IMR-90 (cell line): ENCODE results near the gene ZNF747. TPM values are rescaled to one million over a fixed set of nuclear protein-coding genes. Genes with fewer than 3 reads are reported as not detected.
A peak's percentile ranks its signal among the peaks of the same experiment; 100 is the strongest.

Source experiments
- ATAC-seq: fragments of 200-7000 bp; cut with Tn5 transposase; 2 replicates; pipeline ENCODE4 v1.9.1; 2020; ENCODE audit warnings: low read depth, mild to moderate bottlenecking, moderate library complexity
- BruUV-seq: library from RNA; stranded (reverse); fragments of 400-500 nt; replicated peaks from 2 replicates; lab custom pipeline; 2021; lab: Mats Ljungman, UMichigan
- CTCF ChIA-PET: fragments of 300-600 bp; formaldehyde crosslinking; extraction: SDS; loops from one replicate; lab custom pipeline; 2021; ENCODE audit warnings: antibody characterized with exemption; lab: Yijun Ruan, JAX
- POLR2A ChIA-PET: fragments of 300-600 bp; sonication (Branson Sonifier 250); formaldehyde crosslinking; loops from one replicate; lab custom pipeline; 2022; ENCODE audit warnings: antibody characterized with exemption; ENCODE audit not compliant: unreplicated experiment; lab: Charles Lee
- DNase-seq: peaks from one replicate; pipeline ENCODE4 v3.0.0; 2013
- H2AFZ ChIP-seq: replicated peaks from 2 replicates; pipeline ENCODE3; 2013; ENCODE audit warnings: low read length, mild to moderate bottlenecking; ENCODE audit not compliant: poor library complexity
- H2AK5ac ChIP-seq: 2 replicates; pipeline ENCODE4 v1.6.1; 2013; ENCODE audit warnings: low read depth, low read length, inconsistent platforms
- H2AK9ac ChIP-seq: replicated peaks from 2 replicates; pipeline ENCODE3; 2013; ENCODE audit warnings: mild to moderate bottlenecking, low read depth, low read length, moderate library complexity; ENCODE audit not compliant: poor library complexity
- H2BK120ac ChIP-seq: 2 replicates; pipeline ENCODE4 v1.6.1; 2013; ENCODE audit warnings: low read depth, low read length, inconsistent platforms
- H2BK15ac ChIP-seq: 3 replicates; pipeline ENCODE4 v1.6.1; 2013; ENCODE audit warnings: low read depth, low read length, inconsistent platforms
- H2BK20ac ChIP-seq: 2 replicates; pipeline ENCODE4 v1.6.1; 2013; ENCODE audit warnings: low read depth, mild to moderate bottlenecking, inconsistent platforms, low read length, moderate library complexity
- H2BK5ac ChIP-seq: 2 replicates; pipeline ENCODE4 v1.6.1; 2013; ENCODE audit warnings: mild to moderate bottlenecking, low read depth, low read length, inconsistent platforms; ENCODE audit not compliant: poor library complexity, severe bottlenecking
- H3K14ac ChIP-seq: replicated peaks from 2 replicates; pipeline ENCODE4 v1.6.1; 2013; ENCODE audit warnings: low read depth, low read length, inconsistent platforms
- H3K18ac ChIP-seq: 2 replicates; pipeline ENCODE4 v1.6.1; 2013; ENCODE audit warnings: low read depth, low read length, control low read depth
- H3K23ac ChIP-seq: 2 replicates; pipeline ENCODE4 v1.6.1; 2013; ENCODE audit warnings: low read depth, low read length, inconsistent platforms
- H3K27ac ChIP-seq: 2 replicates; pipeline ENCODE4 v1.5.1; 2013; ENCODE audit warnings: mild to moderate bottlenecking, control low read depth, low read length; ENCODE audit not compliant: insufficient read depth
- H3K27me3 ChIP-seq: 2 replicates; pipeline ENCODE4 v1.6.1; 2013; ENCODE audit warnings: low read length; ENCODE audit not compliant: control insufficient read depth, insufficient read depth
- H3K36me3 ChIP-seq: 2 replicates; pipeline ENCODE4 v1.6.1; 2013; ENCODE audit warnings: low read length, mixed read lengths; ENCODE audit not compliant: control insufficient read depth, insufficient read depth
- H3K4ac ChIP-seq: 2 replicates; pipeline ENCODE4 v1.6.1; 2013; ENCODE audit warnings: low read depth, low read length, inconsistent platforms
- H3K4me1 ChIP-seq: 2 replicates; pipeline ENCODE4 v1.6.1; 2013; ENCODE audit warnings: low read length, mixed read lengths; ENCODE audit not compliant: control insufficient read depth, insufficient read depth
- H3K4me2 ChIP-seq: 2 replicates; pipeline ENCODE4 v1.6.1; 2013; ENCODE audit warnings: low read depth, mild to moderate bottlenecking, control low read depth, low read length, moderate library complexity
- H3K4me3 ChIP-seq: 2 replicates; pipeline ENCODE4 v1.5.1; 2013; ENCODE audit warnings: low read depth, mild to moderate bottlenecking, control low read depth, low read length, moderate library complexity; ENCODE audit not compliant: insufficient read depth
- H3K56ac ChIP-seq: 2 replicates; pipeline ENCODE4 v1.6.1; 2013; ENCODE audit warnings: low read length, inconsistent platforms; ENCODE audit not compliant: insufficient read depth; ENCODE audit errors: extremely low read depth
- H3K79me1 ChIP-seq, 2 experiments: 2 replicates each; pipeline ENCODE4 v1.6.1; 2013; ENCODE audit warnings: low read length in 2 of 2, inconsistent platforms in 1 of 2, low read depth in 1 of 2
- H3K9ac ChIP-seq: 2 replicates; pipeline ENCODE4 v1.6.1; 2013; ENCODE audit warnings: low read depth, low read length, control low read depth
- H3K9me1 ChIP-seq: 2 replicates; pipeline ENCODE4 v1.6.1; 2013; ENCODE audit warnings: low read length, inconsistent platforms; ENCODE audit not compliant: insufficient read depth
- H3K9me3 ChIP-seq: 2 replicates; pipeline ENCODE4 v1.6.1; 2013; ENCODE audit warnings: low read length; ENCODE audit not compliant: control insufficient read depth, insufficient read depth
- H4K20me1 ChIP-seq: 2 replicates; pipeline ENCODE4 v1.6.1; 2013; ENCODE audit warnings: low read length, inconsistent platforms; ENCODE audit not compliant: insufficient read depth
- H4K5ac ChIP-seq: 2 replicates; pipeline ENCODE4 v1.6.1; 2013; ENCODE audit warnings: mild to moderate bottlenecking, low read depth, low read length, control low read depth
- H4K8ac ChIP-seq, 2 experiments: 2 replicates each; pipeline ENCODE4 v1.6.1; 2013; ENCODE audit warnings: low read depth in 2 of 2, low read length in 2 of 2, control low read depth in 1 of 2, inconsistent platforms in 1 of 2
- H4K91ac ChIP-seq: 2 replicates; pipeline ENCODE4 v1.6.1; 2013; ENCODE audit warnings: low read depth, low read length, inconsistent platforms; ENCODE audit not compliant: insufficient read depth
- MAZ ChIP-seq: IDR thresholded peaks from 2 replicates; pipeline ENCODE4 v1.6.1; 2012; ENCODE audit warnings: low read depth, mild to moderate bottlenecking, low read length, improper control_type of control experiment, moderate library complexity, borderline replicate concordance
- MXI1 ChIP-seq: IDR thresholded peaks from 2 replicates; pipeline ENCODE4 v1.6.1; 2012; ENCODE audit warnings: low read depth, mild to moderate bottlenecking, low read length, moderate library complexity, borderline replicate concordance
- RFX5 ChIP-seq: IDR thresholded peaks from 2 replicates; pipeline ENCODE4 v1.8.0; 2012; ENCODE audit warnings: low read depth, mild to moderate bottlenecking, low read length, moderate library complexity
- WGBS, 2 experiments: methylation state at CpG; one replicate each; pipeline versions ENCODE4 v1.1.5 to v1.1.7; 2013; ENCODE audit warnings: missing lambda C conversion rate in 2 of 2; ENCODE audit not compliant: insufficient read length in 1 of 2; ENCODE audit errors: extremely low coverage in 2 of 2; 5-methylcytosine and 5-hydroxymethylcytosine counted together
- dilution Hi-C: fragments of 300-500 bp; cut with HindIII; formaldehyde crosslinking; loops from one replicate; pipeline ENCODE4 v1.14.3; 2018; ENCODE audit warnings: low sequenced_read_pairs; ENCODE audit not compliant: unreplicated experiment
- in situ Hi-C: fragments of 300-500 bp; cut with MboI; formaldehyde crosslinking; loops from 3 replicates; pipeline ENCODE4 v1.14.3; 2019; ENCODE audit warnings: low sequenced_read_pairs, inconsistent platforms, mixed read lengths
- intact Hi-C: fragments of 100-400 bp; cut with micrococcal nuclease; formaldehyde crosslinking; loops from 2 replicates; pipeline ENCODE4 v1.10.0; 2022
- polyA plus RNA-seq, 3 experiments: library from polyadenylated mRNA; depleted of rRNA; stranded (reverse); fragments of >200 nt; gene quantifications; 2 replicates each; pipeline ENCODE4 v1.2.3, GENCODE V29; 2012; ENCODE audit warnings: low replicate concordance in 1 of 3
- total RNA-seq: library from RNA; depleted of rRNA; stranded (reverse); fragments of >200 nt; gene quantifications from 2 replicates; pipeline ENCODE4 v1.2.3, GENCODE V29; 2012

The ZNF747 gene
- total and polyA plus RNA-seq, 2 of the 4 experiments (the other 2 are of a cell fraction) = 2.0 to 2.9 TPM

- in situ Hi-C loops = loop anchor here (5.0 kb wide), 1 partner anchor 34 kb away; no protein-coding TSS in a partner anchor
- CTCF ChIA-PET = no interaction called here
Observed at GRCh38 chr16:30571445-30572322, 37.0 kb upstream of the ZNF747 start, which contains the start of gene ZNF688. ZNF688 (minus strand) TSS chr16:30571714; CDS start chr16:30571629, 85 bp downstream.

More at GRCh38 chr16:30571445-30572322, 37.0 kb upstream of the ZNF747 start, which contains the start of gene ZNF688:
- TF ChIP-seq RFX5 (no peak), MXI1 (peak; percentile 96), MAZ (peak; percentile 14; the same call in 1 of the 2 replicates)
- no peak within 1 kb of the TSS for H2BK20ac ChIP-seq
- peak within 1 kb of the TSS; percentile 94 for H2AFZ ChIP-seq
- H3K18ac ChIP-seq = peak within 1 kb of the TSS; percentile 26
- peaks cover 5 to 22% of the 10 kb centered on the region in 2 experiments; a peak in 3 of 4 replicates for H3K79me1 ChIP-seq
- 1% methylated on average over 39 of the region's 67 CpGs; no CpG with 5 or more reads in 1 of the 2 experiments for WGBS, 2 experiments
- peak within 1 kb of the TSS; percentile 80 for H4K91ac ChIP-seq
- peak within 1 kb of the TSS; percentile 57 for H3K4me3 ChIP-seq
- H3K9ac ChIP-seq = peak within 1 kb of the TSS; percentile 79
- peak within 1 kb of the TSS; percentile 83 for H4K5ac ChIP-seq
- BruUV-seq = no TSS peak
- H3K4me2 ChIP-seq = peak within 1 kb of the TSS; percentile 97
- peak within 1 kb of the TSS; percentile 81 for H2BK5ac ChIP-seq
- H3K4me1 ChIP-seq = peaks cover 9% of the 10 kb centered on the region
- peak within 1 kb of the TSS; percentile 88 for H3K4ac ChIP-seq
- peak within 1 kb of the TSS; percentile 78 to 98 for H4K8ac ChIP-seq
- peak within 1 kb of the TSS; percentile 89 for H3K27ac ChIP-seq
- no peaks in the 10 kb centered on the region for H4K20me1 ChIP-seq
- POLR2A ChIA-PET = no interaction called here
- H2AK5ac ChIP-seq = peak within 1 kb of the TSS; percentile 56; the same call in 1 of the 2 replicates
- H2BK120ac ChIP-seq = peak within 1 kb of the TSS; percentile 78
- peak; percentile 96 for DNase-seq
- H3K27me3 ChIP-seq = no peaks in the 10 kb centered on the region
- dilution Hi-C loops = no loop called here
- peak within 1 kb of the TSS; percentile 90 for H3K14ac ChIP-seq
- H3K23ac ChIP-seq = peak within 1 kb of the TSS; percentile 81
- no peaks in the 10 kb centered on the region for H3K36me3 ChIP-seq
- H3K9me1 ChIP-seq = no peaks in the 10 kb centered on the region
- peak within 1 kb of the TSS; percentile 90 for H2AK9ac ChIP-seq
- H2BK15ac ChIP-seq = peak within 1 kb of the TSS; percentile 67; the same call in 1 of the 3 replicates
- peak within 1 kb of the TSS; percentile 81 for H3K56ac ChIP-seq
- no peaks in the 10 kb centered on the region for H3K9me3 ChIP-seq
- intact Hi-C loops = loop anchor here (1.0 kb wide), 2 partner anchors 44 to 122 kb away; no protein-coding TSS in a partner anchor
- ATAC-seq = peak; percentile 90
